HG02884 (cell line): ENCODE results near the gene RNF144B.
"Not testable (repeated sequence)": the region's sequence is repeated elsewhere in the genome, so short reads cannot be mapped to it uniquely, and the experiment has no call there.

Source experiments
- ATAC-seq: cut with Tn5 transposase; IDR thresholded peaks from one replicate; pipeline ENCODE4 v1.9.1; 2021; ENCODE audit warnings: mild to moderate bottlenecking, moderate library complexity; ENCODE audit not compliant: unreplicated experiment

The RNF144B gene

DNA sequence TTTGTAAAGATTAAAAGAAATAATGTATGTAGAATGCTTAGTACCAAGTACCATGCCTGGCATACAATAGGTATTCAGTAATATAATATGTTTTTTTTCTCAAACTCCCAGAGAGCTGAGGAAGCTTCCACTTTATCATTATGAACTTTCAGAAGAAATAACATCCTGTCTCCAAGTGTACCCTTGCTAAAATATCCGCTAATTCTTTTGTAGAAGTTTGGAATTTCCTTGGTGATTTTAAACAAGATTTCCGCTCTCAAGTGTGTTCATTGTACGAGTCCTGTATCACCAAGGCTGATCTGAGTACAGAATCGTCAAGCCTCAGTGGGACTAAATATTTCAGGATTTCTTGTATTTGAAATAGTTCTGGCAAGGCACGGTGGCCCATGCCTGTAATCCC, 16.1 kb upstream of the RNF144B start:
- no peak for ATAC-seq

DNA sequence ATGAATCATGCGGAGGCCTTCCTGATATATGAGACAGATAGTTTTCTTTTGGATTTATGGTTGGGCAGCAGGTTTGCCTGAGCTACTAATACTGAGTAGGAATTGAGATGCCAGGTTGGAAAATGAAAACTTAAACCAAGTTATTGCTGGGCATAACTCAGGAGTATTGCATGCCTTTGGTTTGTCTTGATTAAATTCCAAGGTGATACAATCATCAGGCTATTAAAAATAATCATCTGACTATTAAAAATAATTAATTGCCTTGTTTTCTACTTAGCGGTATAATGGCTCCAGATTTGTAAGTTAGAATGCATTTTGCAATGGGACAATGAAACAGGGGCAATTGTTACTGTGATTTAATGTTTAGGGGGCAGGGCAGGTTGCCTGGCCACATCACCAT, 15.5 kb upstream of the RNF144B start:
- ATAC-seq = no peak

DNA sequence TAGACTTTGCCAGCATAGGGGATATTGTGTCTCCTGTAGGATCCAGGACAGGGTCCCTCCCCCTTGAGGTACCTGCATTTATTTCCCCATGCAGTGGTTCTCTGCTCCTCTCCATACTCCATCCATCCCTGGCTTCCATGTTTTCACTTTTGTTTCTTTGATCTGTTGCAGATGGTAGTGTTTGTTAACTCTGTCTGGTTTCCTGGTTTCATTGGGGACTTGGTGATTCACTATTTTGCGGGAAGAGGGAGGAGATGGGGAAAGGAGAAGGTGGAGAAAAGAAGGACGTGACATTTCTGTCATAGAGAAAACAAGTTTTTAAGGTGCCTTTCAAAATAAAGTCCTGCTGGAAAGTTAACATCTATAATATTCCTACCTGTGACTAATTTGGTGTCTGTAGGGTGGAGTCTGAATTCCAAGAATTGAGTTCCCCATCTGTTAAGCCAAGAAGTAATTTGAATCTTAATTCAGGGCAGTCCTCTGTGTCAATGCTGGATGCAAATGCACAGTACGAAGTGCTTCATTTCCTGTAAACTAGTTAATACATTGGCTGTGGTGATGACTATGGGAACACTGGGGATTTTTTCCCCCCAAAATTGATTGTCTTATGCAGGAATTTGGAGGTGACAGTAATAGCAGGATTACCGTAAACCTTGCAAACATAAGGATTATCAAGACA, 6.9 kb upstream of the RNF144B start:
- no peak for ATAC-seq

DNA sequence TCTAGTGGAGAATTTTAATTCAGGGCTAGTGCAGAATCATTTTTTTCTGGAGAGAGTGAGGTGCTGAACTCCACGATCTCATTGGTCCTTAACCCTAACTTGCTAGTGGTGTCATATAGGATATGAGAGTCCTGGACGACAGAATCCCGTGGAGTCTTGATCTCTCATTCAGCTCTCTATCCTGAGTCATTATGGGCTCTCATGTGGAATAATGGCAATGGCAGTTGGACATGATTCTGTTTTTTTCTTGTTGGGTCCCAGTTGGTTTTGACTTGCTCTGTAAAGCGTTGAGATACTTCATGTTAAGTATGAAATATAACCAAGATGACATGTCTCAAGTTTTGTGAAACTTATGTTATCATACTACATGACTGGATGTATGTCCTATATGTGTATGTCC, 6.3 kb upstream of the RNF144B start:
- ATAC-seq = no peak

DNA sequence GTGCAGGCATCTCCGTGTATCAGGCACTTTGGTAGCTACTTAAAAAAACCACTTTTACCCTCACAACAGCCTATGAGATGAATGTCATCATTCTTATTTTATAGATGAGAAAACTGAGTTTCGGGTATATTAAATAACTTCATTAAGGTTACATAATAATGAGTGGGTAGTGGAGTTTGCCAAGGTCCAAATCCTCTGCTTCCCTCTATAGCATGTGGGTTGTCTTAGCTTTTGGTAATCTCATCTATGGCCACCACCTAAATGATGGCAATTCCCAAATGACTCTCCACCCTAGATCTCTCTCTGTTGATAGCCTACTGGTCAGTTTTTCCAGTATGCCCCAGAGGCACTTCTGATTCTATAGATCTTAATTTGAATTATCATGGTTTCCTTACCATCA, 3.7 kb upstream of the RNF144B start:
- no peak for ATAC-seq

DNA sequence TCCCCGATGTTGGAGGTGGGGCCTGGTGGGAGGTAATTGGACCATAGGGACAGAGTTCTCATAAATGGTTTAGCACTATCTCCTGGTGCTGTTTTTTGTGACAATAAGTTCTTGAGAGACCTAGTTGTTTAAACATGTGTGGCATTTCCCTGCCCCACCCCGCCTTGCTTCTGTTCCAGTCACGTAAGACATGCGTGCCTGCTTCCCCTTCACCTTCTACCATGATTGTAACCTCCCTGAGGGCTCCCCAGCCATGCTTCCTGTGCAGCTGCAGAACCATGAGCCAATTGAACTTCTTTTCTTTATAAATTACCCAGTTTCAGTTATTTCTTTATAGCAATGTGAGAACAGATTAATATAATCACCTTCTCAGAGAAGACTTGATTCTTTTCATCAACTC, 2.5 kb upstream of the RNF144B start:
- ATAC-seq = no peak

DNA sequence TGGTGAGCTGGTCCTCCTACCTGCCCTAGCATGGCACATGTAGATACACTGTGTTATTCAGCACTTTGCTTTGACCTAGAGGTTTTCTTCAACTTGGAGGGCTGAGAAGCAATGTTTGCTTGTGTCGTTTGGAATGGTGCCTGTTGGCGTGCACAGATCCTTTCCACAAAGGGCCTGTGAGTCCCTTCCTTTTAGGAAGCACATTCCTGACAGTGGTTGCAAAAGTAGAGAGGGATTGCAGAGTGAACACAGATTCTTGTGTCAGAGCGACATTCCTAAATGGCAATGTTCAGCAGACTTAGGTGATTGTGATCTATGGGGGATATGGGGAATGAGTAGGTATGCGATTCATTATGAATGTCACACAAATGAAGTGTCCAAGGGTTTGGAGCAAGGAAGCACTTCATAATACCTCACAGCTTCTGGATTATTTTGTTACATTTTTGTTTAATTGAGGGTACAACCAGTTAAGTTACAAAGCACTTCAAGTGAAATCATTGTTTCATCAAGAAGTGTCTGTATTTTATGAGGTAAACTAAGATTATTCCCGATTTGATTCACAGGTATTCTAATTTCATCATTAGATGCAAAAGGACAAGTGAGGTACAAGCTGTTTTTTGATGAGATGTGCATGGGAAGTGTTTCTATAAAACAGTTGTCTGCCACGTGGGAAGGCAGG, 713 bp upstream of the RNF144B start:
- ATAC-seq = no peak

DNA sequence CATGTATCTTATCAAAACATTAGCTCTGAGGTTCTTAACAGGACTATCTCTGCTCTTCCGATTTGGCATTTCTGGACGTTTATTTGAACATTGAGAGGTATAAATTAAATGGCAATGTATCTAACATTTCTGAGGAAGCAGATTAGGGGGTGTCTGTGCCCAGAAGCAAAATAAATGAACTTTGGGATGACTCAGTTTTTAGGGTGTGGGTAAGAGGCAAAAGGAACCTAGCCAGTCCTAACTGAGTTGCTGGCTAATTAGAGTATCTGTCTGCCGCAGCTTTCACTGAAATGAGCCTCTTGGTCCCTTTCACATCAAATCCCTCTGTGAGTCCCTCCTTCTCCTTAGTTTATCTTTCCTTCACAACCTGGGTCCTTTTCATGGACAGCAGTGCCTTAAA, 1.1 kb downstream of the RNF144B start:
- ATAC-seq = no peak

DNA sequence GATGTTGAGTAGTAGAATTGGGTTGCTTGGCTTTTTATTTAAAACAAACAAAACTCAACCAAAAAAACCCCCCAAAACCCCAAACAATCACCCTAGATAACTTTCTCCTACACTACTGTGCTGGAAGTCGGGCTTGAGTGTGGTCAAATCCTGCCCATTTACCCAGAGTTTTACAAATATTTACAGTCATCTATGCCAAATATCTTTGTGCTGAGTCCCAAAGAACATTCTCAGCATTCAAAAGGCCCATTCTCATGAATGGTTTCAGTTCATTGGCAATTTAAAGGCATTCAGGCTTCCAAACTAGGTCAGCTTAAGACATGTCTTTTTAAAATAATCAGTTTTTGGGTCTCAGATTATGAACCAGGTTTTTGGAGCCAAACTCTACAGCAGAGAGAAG, 1.8 kb downstream of the RNF144B start:
- ATAC-seq = no peak

DNA sequence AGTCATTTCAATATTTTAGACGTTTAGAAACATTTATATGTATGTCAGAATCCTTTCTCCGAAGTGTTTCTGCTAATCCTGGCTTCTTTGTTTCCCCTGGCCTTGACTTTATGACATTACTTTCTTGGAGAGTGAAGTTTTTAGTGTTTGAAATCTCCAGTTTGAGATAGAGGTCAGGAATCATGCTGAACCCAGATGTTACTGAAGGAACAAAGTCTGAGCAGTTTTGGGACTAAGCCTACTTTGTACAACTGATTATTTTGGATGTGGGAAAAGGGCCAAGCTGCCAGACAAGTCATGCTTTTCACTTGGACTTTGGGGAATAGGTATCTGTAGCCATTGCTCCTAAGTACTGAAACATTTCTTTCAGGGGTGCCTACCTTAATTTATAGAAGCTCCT, 2.3 kb downstream of the RNF144B start:
- no peak for ATAC-seq

DNA sequence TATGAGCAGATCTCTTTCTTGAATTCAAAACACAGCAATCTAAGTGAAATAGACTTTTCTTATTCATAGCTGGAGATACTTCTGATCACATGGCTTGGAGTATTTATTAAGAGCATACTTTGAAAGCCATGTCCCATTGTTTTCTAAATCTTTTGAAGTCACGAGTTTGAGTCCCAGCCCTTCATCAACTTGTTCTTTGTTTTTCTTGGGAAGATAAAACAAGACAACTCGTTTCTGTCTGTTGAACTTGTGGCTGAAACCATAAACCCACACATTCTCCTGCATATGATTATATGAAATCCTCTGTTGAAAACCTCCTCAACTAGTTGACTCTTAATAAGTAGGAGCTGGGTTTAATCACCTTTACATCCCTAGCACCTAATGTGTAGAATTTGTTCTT, 3.3 kb downstream of the RNF144B start:
- no peak for ATAC-seq

DNA sequence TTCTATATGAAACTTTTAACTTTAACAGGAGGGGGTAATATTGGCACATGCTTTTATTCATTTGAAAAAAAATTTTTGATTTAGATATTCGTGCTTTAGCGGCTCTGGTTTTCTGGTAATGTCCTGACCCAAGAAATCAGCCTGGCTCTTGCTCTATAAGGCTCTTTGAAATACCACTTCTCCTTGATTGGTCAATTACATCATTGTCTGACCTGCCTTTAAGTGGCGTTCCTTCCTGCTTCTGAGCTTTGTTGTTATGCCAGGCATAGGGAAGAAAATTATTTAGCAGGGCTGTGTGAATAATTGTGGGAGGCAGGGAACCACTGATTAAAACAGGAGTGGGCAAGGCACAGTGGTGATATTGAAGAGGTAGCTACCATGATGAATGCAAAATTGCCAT, 3.9 kb downstream of the RNF144B start:
- ATAC-seq = no peak

DNA sequence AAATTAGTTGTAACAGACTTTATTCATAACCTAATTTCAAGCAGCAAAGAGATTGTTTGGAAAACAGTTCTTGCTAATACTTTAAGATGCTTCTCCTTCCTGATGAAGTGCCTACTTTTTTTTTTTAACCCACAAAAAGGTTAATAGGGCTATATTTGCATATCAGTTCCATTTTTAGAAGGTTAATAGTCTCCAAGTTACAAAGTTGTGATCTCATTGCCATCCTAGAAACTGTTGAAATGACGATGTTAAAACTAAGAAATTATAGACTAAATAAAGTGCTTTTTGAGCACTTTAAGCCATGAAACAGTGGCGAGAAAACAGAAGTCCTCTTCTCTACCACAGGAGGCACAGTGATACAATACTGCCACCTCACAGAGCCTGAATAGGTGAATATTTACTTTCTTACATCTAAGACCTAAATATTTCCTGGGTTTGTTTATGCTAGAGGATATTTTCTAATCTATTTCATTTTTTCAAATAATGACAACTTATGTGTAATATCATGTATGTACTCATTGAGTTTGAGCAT, 5.3 kb downstream of the RNF144B start:
- ATAC-seq = no peak

DNA sequence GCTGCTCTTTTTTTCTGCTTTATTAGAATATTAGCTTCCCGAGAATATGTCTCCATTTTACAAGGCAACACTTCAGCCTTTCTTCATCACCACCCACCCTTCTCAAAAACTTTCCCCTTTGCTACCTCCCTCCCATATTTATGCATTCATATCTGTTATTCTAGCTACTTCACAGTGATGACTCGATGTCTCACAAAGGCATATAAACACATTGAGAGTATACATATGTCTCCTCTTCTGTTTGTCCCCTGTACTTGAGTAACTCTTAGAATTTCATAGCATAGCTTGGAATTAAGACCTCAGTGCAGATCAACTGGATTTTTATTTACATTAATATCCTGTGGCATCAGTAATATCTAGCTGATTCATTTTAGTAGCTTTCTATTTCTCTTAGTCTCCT, 6.5 kb downstream of the RNF144B start:
- ATAC-seq = no peak

DNA sequence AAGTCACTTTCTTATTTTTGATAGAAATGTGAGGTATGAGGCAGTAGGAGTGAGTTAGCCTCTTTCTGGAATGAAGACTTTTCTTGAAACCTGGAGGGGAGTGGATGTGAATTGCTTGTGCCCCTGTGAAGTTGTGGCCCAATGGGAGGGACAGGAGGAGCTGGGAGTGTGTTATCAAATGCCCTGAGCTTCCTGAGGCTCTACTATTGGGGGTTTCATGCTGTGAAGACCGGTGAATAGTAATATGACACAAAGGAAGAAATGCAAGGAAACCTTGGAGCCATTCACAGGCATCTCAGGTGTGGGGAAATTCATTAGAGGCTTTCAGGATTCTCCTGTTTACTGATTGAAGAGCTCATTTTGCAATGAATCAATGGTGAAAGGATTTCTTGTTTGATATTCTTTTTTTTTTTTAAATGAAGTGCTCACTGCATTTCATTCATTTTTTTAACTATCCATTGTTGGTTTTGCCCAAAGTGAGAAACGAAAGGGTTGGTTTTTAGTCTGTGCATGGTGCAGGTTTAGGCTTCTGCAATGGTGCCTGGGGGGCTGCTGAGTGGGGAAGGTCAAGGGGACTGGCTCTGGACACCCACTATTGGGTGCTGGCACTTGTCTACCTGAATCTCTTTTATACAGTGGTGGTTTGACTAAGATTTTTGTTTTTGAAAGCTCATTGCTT, 8.2 kb downstream of the RNF144B start:
- ATAC-seq = no peak

DNA sequence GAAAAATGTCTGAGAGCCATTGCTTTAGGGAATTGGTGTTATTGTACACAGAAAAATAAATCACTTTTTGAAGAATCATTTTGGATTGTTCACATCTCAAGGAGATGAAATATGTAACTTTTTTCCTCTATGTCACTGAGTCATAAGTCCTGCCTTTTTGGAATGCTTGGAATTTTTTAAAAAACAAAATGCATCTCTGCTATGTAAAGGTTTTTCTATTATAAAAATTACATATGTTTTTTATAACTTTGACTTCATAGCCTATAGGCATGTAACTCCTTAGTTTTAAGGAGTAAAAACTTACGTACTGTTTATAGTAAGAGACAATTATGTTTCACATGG, 8.7 kb downstream of the RNF144B start:
- no peak for ATAC-seq

DNA sequence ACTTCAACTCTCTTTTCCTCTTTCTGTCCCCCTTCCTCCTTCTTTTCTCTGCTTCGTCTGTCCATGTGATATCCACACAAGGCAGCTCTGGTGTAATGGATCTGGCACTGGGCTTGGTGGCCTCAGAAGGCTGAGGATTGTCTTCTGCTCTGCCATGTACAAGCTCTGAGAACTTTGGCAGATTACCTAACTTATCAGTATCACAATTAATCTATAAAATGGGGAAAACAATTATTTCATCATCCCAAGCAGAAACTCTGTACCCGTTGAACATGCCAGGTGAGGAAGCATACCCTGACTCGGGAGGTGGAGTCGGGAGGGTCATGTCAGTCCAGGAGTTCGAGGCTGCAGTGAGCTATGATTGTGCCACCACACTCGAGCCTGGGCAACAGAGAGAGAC, 10.6 kb downstream of the RNF144B start:
- no peak for ATAC-seq

DNA sequence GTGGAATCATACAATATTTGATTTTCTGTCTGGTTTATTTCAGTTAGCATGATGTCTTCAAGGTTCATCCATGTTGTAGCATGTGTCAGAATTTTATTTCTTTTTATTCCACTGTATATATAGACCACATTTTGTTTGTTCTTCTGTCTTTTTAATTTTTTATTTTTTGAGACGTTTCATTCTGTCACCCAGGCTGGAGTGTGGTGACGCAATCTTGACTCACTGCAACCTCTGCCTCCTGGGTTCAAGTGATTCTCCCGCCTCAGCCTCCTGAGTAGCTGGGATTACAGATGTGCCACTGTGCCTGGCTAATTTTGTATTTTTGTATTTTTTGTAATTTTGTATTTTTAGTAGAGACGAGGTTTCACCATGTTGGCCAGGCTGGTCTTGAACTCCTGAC, 11.1 kb downstream of the RNF144B start:
- ATAC-seq = not testable (repeated sequence)

DNA sequence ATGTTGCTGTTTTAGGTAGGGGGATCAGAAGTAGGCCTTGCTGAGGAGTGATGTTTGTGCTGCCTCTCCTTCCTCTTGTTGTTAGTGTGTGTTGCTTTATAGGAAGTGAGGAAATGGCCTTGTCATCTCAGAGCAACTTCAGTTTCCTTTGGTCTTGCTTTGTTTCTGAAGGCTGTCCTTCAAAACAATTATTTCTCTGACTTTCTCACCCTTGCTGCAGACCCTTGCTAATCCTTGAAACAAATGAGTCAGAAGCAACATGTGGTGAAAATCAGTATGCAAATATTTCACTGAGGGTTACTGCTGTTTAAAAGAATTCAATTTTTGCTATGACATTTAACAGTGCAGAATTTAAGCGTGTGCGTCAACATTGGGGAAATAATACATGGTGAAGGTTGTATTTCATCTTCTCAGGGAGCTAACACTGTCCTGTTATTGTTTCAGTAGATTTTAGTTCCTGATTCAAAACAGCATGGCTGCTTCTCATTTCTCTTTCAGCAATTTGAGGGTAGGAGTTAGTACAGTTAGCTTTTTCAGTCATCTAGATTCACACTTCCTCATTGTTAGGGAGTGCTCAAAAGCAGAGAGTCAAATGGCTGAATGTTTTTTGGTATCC, 13.8 kb downstream of the RNF144B start:
- peak; percentile 92 for ATAC-seq

DNA sequence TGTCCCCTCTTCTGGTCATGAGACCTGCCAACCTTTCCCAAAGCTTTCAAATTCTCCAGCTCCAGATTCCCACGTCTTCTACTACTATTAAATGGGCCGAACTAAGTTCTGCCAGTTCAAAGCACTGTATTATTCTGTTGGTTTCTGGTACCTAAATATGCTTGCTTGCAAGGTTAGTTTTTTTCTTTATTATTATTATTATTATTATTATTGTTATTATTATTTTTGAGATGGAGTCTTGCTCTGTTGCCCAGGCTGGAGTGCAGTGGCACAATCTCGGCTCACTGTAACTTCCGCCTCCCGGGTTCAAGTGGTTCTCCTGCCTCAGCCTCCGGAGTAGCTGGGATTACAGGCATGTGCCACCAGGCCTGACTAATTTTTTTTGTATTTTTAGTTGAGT, 17.8 kb downstream of the RNF144B start:
- ATAC-seq = not testable (repeated sequence)

DNA sequence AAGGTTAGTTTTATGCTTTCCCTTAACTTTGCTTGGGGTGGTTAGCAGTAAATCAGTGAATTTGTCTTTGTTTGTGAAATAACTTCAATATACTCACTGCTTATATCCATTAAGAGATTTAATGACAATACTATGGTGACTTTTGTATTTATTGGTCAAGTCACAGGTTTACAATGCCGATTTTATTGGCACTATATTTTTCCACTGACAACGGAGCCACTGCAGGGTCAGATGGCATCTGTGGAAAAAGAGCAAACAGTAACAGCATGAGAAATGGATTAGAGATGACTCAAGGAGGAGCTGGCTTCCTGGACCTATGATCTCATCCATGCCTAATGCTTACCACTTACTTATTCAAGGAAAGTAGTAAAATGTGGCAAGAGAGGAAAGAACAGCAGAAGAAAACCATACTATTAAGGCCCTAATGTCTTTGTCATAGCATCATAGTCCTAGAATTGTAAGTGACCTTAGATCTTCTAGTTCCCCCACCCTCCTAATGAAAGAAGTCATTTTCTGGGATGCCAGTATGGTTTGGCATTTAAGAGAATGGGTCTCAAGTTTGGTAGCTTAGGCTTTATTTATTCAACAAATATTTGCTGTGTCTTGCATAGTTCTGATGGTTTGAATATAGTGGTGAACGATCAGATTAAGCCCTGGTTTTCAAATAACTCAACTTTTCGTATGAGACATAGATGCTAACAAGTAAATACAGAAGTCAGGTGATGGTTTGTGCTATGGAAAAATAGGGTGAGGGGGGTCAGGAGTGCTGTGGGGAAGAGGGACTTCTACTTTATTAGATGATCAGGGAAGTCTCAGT, 18.5 kb downstream of the RNF144B start:
- ATAC-seq = no peak
